Lower lobe of right lung (tissue), 2 donors: Measurements from ENCODE around the gene SOBP. TPM values are rescaled to one million over a fixed set of nuclear protein-coding genes. Genes with fewer than 3 reads are reported as not detected.

Experiments used
- ATAC-seq, 2 donors: fragments of 200-7000 bp; cut with Tn5 transposase; one replicate each; pipeline ENCODE4 v1.9.1; 2020 to 2022; ENCODE audit warnings: mild to moderate bottlenecking in 2 of 2, moderate library complexity in 2 of 2
- DNase-seq: peaks from one replicate; pipeline ENCODE4 v3.0.0-alpha.2; 2020
- H3K27ac ChIP-seq: fragments of 200-600 bp; one replicate; pipeline ENCODE4 v1.8.0; 2022
- H3K27me3 ChIP-seq: fragments of 200-600 bp; one replicate; pipeline ENCODE4 v1.8.0; 2022; ENCODE audit warnings: low read depth
- H3K36me3 ChIP-seq: fragments of 200-600 bp; one replicate; pipeline ENCODE4 v1.8.0; 2022; ENCODE audit warnings: mild to moderate bottlenecking
- H3K4me1 ChIP-seq: fragments of 200-600 bp; one replicate; pipeline ENCODE4 v1.8.0; 2022
- H3K4me3 ChIP-seq: fragments of 200-600 bp; one replicate; pipeline ENCODE4 v1.8.0; 2022; ENCODE audit warnings: mild to moderate bottlenecking
- H3K9me3 ChIP-seq: fragments of 200-600 bp; one replicate; pipeline ENCODE4 v1.8.0; 2022
- CTCF ChIP-seq: fragments of 200-600 bp; IDR thresholded peaks from one replicate; pipeline ENCODE4 v1.8.0; 2022; ENCODE audit warnings: antibody characterized with exemption, mild to moderate bottlenecking
- intact Hi-C: fragments of 100-400 bp; cut with DNase I; formaldehyde crosslinking; loops from one replicate; pipeline ENCODE4 v1.11.0; 2022
- total RNA-seq: library from RNA; stranded (reverse); fragmentation: NEBNext Ultra II Directional; extraction: Animal tissue kit (Norgen Biotek cat#: 25700); gene quantifications from one replicate; pipeline ENCODE4 v1.2.1, GENCODE V29; 2021
- donor health status: DM: no; HTN: yes; CAD: no; lungs with severe emphysema.

The SOBP gene
- total RNA-seq, 1 donor from 2014 or later: 6.9 TPM

GRCh38 chr6:107661291-107661690 lies 171.4 kb downstream of the SOBP start:
- H3K9me3 ChIP-seq: no peaks in the 10 kb centered on the region
- no peak overlapping the region for H3K27ac ChIP-seq
- no peak overlapping the region for H3K4me3 ChIP-seq
- no peak for ATAC-seq
- H3K36me3 ChIP-seq: no peaks in the 10 kb centered on the region
- TF ChIP-seq CTCF: no peak
- no peaks in the 10 kb centered on the region for H3K27me3 ChIP-seq
- intact Hi-C loops: no loop called here
- DNase-seq: no peak
- peaks cover 19% of the 10 kb centered on the region for H3K4me1 ChIP-seq

GRCh38 chr6:107662333-107662732 lies 172.4 kb downstream of the SOBP start:
- Histone ChIP-seq H3K4me1 (peaks cover 15% of the 10 kb centered on the region), H3K36me3 (no peaks in the 10 kb centered on the region), H3K27ac (no peak overlapping the region), H3K4me3 (no peak overlapping the region), H3K27me3 (no peaks in the 10 kb centered on the region), H3K9me3 (no peaks in the 10 kb centered on the region)
- TF ChIP-seq CTCF: no peak
- no peak for DNase-seq
- intact Hi-C loops: no loop called here
- ATAC-seq: no peak

- no peak for ATAC-seq
- TF ChIP-seq CTCF: no peak
- no peaks in the 10 kb centered on the region for H3K36me3 ChIP-seq
- H3K27ac ChIP-seq: no peak overlapping the region
- H3K4me3 ChIP-seq: no peak overlapping the region
- no peaks in the 10 kb centered on the region for H3K9me3 ChIP-seq
- intact Hi-C loops: no loop called here
- H3K4me1 ChIP-seq: peaks cover 6% of the 10 kb centered on the region
- no peak for DNase-seq
- H3K27me3 ChIP-seq: no peaks in the 10 kb centered on the region
Observed at GRCh38 chr6:107663308-107663707, 173.4 kb downstream of the SOBP start.

- ATAC-seq: no peak
Observed at GRCh38 chr6:107665382-107665781, 175.5 kb downstream of the SOBP start.

GRCh38 chr6:107666084-107666980 lies 176.4 kb downstream of the SOBP start:
- no peak for TF ChIP-seq CTCF
- intact Hi-C loops: no loop called here
- H3K4me1 ChIP-seq: peaks cover 8% of the 10 kb centered on the region
- no peak overlapping the region for H3K4me3 ChIP-seq
- DNase-seq (no peak), ATAC-seq (no peak)
- no peak overlapping the region for H3K27ac ChIP-seq
- H3K27me3 ChIP-seq: no peaks in the 10 kb centered on the region
- no peaks in the 10 kb centered on the region for H3K36me3 ChIP-seq
- H3K9me3 ChIP-seq: no peaks in the 10 kb centered on the region

More at GRCh38 chr6:107665382-107665781, 175.5 kb downstream of the SOBP start:
- DNase-seq: no peak
- no peak for TF ChIP-seq CTCF
- intact Hi-C loops: no loop called here
- Histone ChIP-seq H3K27me3 (no peaks in the 10 kb centered on the region), H3K36me3 (no peaks in the 10 kb centered on the region), H3K4me3 (no peak overlapping the region), H3K27ac (no peak overlapping the region), H3K9me3 (no peaks in the 10 kb centered on the region), H3K4me1 (peaks cover under 1% of the 10 kb centered on the region)
